RKO (cell line): ENCODE measurements around the gene ENAH.
A peak's percentile ranks its signal among the peaks of the same experiment; 100 is the strongest.
"Not testable (repeated sequence)": the region's sequence is repeated elsewhere in the genome, so short reads cannot be mapped to it uniquely, and the experiment has no call there.

Experiments
- DNase-seq: peaks from one replicate; pipeline ENCODE4 v3.0.0-alpha.2; 2016; ENCODE audit warnings: low spot score

ENAH gene

DNA sequence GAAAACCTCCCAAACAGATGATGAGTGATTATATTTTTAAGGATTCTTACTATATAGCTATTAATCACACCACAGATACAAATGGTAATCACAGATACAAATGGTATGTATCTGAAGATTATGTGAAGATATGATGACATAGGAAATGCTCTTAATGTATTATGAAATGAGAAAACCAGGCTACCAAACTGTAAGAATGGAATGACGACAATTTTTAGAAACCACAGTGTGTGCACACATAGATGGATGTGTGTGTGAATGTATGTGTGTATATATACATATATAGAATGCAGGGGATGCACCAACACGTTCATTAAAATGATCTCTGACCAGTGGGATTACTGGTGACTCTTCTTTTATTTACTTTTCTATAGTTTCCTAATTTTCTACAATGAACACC, 21.5 kb upstream of the ENAH start:
- no peak for DNase-seq

DNA sequence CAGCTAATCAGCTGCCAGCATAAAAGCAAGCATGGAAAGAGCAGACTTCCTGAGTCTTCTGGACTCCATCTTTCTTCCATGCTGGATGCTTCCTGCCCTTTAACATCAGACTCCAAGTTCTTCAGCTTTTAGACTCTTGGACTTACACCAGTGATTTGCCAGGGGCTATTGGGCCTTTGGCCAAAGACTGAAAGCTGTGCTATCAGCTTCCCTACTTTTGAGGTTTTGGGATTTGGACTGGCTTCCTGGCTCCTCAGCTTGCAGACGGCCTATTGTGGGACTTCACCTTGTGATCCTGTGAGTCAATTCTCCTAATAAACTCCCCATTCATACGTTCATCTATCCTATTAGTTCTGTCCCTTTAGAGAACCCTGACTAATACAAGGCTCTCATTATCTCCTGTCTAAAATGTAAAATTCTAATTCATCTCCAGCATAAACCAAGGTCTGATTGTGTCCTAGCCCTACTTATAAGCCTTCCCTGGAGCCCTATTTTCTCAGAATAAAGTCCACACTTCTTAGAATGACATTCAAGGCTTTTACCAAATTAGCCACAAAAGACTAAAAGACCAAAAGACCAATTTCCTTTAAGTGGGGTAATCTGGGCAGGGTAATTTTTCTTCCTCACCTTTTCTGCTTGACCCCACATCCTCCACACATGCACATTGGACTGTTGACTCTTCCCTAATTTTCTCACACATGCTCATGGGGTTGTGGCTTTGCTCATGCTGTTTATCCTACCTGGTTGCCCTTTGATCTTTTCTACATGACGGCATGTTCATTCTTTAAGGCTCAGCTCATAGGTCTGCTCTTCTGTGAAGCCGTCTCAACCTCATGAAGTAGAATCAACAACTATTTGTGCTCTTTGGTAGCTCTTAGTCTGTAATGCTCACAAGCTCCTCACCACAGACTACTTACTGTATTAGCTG, 18.1 kb upstream of the ENAH start:
- no peak for DNase-seq

DNA sequence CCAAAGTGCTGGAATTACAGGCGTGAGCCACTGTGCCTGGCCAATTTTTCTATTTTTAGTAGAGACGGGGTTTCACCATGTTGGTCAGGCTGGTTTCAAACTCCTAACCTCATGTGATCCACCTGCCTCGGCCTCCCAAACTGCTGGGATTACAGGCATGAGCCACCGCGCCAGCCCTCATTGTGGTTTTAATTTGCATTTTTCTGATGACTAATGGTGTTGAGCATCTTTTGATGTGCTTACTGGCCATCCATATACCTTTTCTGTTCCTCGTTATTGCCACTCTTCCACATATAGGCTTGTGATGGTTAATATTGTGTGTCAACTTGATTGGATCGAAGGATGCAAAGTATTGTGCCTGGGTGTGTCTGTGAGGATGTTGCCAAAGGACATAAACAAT, 17.4 kb upstream of the ENAH start:
- no peak for DNase-seq

DNA sequence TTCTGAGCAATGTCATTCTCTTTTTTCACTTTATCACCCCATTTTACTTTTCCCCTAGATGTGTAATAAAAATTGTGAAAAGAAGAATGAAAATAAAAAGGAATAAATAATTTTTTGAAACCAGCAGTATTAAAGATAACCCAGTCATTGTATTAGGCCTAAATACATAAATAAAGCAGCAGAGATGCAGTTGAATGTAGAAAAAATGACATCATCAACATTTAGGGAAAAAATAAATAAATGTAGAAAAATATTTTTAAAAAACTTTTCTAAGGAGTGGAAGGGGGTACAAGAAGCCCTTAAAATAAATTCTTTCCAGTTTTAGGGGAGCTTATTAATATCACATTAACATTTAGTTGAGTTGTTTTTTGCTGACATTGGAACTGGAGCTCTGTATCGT, 15.3 kb upstream of the ENAH start:
- no peak for DNase-seq

DNA sequence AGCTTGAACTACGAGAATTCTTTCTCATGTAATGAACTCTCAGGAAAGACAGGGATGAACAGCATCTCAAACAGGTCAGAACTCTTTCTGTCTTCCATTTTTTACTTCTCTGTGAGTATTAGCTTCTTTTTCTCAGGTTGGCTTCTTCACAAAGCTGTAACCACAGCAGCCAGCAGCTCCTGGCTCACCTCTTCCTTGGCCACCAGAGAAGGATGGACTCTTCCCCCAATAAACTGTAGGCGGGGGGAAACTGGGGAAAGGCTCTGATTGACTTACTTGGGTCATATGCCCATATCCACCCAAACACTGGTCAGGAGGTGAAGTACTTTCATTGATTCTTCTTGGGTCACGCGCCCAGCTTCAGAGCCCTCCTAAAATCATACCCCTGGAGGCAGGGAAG, 14.4 kb upstream of the ENAH start:
- no peak for DNase-seq

DNA sequence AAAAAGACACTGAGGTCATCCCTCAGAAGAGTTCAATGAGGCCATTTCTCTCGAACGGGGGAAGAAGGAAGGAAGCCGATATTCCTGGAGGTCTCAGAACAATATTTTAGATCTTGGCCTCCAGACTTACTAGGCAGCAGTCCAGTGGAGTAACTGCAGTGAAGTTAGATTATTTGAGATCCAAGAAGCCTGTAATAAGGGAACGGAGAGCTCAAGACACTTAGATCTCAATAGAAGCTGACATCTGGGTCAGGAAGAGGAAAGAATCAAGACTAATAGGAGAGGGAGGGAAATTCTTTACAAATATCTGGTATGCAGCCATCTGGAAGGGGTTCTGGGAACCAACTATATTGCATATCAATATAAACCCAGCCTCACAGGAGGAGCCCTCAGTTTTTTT, 13.6 kb upstream of the ENAH start:
- DNase-seq = no peak

DNA sequence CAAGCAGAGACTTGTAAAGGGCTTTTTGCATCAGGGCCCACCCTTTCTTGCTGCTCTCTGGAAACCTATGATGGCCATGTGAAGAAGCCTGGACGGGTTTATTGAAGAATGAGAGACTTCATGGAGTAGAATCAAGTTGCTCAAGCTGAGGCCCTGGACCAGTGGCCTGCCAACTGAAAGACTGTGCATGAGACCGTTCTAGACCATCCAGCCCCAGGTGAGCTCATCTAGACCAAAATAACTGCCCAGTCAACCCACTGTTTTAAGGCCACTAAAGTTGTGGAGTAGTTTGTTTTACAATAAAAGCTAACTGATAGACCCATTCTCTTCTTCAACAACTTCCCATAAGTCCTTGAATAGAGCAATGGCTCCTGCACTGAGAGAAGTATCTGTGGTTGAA, 11.8 kb upstream of the ENAH start:
- DNase-seq = no peak

DNA sequence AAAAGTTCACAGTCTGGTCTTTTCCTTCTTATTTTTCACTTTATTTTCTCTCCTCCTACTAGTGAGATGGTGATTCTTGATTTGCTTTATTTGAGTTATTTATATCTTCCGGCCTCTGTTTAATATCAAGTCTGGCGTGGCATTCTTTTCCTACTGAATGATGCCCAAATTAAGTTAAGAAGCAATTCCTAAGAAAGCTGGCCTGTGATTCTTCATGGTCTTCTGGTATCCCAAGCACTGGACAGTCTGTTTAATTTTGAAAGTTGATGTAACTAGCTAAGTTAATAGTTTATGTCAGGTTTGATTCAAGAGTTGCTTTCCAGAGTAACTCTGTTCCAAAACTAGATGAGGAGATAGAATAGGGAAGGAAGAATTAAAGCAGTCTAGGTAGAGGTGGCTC, 9.2 kb upstream of the ENAH start:
- DNase-seq = no peak

DNA sequence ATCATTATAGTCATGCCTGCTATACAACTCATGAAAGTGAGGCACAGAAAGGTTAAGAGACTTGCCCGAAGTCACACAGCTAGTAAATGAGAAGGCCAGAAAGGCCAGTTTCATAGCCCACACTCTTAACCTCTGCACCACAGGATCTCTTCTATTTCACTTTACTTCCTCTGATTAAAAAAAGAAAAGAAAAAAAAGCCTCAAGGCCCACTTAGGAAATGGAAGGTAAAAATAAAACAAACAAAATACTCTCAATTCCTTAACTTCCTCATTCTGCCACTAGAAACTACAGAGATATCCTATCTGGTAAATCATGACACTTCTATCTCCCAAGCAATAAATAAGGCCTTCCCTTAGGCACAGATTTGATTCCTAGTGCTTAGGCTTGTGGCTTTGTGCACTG, 7.6 kb upstream of the ENAH start:
- DNase-seq = no peak

DNA sequence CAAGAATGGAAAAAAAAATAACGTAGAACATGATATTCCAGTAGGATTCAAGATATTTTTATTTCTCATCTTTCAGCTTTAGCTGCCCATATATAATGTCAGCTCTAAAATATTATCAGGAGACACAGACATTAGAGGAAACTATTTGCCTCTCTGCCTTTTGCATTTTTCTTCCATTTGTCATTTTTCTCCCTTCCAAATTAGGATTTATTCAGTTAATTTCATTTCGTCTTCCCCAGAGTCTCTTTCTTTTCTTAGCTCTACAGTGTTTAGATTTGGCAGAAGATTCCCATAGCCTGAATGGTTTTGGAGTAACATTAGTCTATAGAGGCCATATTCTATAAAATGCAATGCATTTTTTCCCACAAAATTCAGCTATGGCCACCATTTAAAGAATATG, 5.1 kb upstream of the ENAH start:
- no peak for DNase-seq

DNA sequence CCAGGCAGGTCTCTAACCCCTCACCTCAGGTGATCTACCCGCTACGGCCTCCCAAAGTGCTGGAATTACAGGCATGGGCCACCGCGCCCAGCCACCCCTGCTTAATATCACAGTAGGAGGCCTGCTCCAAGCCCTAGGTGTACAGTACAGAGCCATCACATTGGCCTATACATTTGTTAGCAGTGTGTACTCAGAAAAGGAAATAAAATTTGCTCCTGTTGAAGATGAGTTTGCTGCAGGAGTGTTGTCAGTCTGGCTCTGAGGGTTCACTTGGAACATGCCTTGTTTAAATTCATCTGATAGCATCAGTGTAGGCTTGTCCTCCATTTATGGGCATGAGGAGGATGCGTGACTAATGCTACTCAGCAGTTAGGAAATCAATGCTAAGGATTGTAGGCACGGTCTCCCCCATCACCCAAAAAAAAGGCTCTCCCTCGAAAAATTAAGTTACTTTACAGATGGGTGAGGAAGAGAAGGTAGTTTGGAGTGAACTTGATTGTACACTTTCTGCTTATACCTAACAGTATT, 4.6 kb upstream of the ENAH start:
- peak; percentile 35 for DNase-seq

DNA sequence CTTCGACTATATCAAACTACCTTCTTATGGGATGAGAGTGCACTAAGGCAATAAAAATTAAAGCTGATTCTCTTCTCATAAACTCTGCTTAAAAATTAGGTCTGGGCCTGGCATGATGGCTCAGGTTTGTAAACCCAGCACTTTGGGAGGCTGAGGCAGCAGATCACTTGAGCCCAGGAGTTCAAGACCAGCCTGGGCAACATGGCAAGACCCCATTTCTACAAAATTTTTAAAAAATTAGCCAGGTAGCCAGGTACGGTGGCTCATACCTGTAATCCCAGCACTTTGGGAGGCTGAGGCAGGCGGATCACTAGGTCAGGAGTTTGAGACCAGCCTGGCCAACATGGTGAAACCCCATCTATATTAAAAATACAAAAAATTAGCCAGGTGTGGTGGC, 3.3 kb upstream of the ENAH start:
- not testable (repeated sequence) for DNase-seq

DNA sequence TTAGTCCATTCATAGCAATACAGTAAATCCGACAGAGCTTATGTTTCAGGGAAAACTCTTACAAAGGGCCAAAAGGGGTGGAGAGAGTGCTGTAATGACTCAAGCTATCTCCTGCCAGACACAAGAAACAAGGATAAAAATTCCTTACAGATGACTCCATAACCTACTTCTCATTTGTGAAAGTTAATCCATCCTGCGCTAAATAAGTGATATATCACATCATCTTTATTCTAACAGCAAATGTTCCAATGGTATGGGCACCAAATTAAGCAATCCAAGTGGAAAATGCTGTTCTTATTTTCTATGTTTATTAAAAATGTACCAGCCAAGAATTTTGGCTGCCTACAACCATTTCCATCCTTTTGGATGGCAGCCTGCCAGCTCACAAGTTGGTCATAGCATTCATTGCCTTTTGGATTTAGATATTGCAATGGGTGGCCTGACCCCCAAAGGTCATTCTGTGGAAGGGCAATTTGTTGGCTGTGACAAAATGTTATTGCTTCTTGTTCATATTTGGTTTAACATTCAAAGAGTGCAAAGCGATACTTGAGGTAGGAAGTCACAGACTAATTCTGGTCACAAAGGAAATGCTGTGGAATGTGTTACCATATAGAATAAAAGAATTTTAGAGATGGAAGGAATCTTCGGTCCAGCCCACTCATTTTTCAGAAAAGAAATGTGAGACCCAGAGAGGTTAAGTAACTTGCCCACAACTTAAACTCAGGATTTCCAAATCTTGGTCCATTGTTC, 2.8 kb upstream of the ENAH start:
- peak; percentile 92 for DNase-seq

DNA sequence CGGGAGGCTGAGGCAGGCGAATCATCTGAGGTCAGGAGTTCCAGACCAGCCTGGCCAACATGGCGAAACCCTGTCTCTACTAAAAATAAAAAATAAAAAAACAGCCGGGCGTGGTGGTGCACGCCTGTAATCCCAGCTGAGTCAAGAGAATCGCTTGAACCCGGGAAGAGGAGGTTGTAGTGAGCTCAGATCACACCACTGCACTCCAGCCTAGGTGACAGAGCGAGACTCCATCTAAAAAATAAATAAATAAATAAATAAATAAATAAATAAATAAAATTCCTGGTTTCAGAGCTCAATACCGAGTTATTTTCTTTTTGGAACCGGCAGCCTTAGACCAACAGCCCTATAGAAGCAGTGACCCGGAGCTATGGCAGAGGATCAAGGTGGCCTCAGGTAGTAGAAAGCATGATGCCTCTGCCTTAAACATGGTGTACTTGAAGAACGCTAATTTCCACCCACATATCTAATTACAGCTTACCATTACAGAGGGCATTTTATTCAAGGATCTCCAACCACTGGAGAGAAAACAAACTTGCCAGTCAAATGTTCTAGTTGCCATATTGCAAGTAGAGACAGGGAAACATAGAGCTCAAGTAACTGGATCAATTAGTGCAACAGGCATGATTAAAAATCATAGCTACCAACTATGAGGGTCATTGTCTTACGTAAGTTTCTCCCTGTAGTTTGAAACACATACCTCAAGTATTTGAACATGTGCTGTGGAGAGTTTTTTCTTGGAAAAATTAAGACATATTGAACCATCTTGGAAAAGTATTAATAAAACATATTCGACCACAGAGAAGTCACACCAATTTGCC, 2.0 kb upstream of the ENAH start:
- DNase-seq = no peak

DNA sequence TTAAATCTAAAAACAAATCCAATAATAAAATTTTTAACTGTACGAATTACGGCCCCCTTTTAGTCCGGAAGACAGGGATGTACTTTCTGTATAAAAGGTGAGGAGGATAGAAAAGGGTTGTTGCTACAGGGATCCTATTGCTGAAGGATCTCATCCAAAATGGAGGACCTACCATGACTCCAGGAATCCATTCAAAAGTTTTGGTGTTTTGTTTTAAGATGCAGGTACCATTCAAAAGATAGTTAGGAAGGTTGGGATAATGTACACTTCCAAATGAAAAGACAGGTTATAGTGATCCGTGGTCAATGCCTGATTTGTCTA, 1.3 kb upstream of the ENAH start:
- DNase-seq = no peak

DNA sequence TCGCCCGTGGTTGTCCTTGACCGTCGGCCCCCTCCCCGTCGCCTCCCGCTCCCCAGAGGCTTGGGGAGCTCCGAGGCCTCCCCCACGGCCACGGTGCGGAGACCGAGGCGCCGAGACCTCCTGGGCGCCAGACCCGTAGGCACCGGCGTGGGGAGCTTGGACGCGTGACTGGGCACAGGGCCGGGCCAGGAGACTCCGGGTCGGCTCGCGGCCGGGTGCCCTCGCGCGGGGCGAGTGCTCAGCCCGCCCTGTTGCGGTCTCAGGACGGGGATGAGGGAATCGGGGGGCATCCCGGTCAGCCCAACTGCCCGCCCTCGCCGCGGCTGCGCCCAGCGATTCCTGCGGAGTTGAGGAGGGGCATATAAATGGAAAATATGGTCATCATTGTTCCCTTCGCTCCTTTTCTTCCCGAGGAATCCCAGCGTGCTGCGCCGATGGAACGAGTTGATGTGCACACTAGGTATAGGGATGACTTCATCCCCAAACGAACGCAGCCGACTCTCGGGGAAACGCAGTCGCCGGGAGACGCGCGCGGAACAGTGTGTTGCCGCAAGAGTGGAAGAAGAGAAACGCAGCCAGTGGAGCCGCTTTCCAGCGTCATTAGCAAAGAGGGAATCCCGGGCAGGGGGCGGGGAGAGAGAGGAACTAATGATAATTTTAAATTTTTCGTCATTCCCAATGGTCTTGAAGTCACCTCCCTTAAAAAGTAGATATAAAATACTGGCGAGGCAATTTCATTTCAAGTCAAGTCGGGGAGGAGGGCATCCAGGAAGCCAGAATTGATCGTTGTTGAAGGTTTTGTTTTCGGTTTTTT, 747 bp upstream of the ENAH start:
- DNase-seq = peak; percentile 13

DNA sequence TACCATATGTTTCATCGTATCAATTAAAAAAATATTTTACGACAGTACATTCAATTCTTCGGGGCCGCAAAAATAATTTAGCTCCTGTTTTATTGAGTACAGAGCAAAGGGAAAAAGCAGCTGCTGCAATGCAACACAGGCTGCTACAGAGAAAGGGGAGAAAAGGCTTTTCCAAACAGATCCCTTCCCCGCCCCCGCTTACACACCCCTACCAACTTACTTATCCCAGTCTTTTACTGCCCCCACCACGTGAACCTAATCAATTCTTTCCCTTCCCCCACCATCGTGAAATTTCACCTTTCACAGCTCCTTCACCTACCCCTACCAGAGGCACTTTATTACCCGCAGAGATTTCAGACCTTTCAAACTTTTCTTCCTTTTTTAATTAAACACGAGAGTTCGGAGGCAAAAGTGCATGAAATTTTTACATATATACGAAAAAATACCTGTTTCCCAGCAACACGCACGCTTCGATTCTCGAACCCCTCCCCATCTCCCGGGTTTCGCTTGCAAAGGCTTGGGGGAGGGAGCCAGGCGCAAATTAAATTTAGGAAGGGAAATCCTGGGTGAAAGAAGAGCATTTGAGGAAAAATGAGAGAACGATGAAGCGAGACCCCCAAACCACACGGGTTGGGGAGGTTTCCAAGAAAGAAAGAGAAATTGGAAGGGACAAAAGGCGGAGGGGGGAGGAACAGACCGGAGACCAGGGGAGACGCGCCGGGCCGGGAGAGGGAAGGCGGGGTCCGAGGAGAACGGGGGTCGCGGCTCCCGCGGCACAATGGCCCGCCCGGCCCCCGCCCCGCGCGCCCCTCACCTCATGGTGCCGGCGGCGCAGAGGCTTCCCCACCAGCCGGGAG, 823 bp downstream of the ENAH start:
- no peak for DNase-seq

DNA sequence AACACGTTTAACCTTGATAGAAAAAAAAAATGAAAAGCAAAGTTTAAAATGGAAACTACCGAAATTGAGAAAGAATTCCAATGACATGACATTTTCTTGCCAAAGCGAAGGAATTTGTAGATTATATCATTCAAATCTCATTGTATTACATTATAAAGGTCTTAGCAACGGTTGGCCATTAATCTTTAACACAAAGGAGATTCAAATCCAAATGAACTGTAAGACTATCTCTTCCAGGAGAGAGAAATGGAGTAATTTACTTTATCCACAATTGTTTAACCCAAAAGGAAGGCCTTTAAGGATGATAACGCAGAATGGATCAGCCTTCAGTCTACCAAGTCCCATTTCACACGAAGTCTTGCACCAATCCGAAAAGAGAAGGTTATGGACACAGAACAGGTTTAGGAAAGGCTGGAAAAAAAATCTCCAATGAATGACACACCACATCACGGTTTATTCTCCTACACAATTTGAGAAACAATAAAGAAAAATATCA, 1.5 kb downstream of the ENAH start:
- DNase-seq = no peak

DNA sequence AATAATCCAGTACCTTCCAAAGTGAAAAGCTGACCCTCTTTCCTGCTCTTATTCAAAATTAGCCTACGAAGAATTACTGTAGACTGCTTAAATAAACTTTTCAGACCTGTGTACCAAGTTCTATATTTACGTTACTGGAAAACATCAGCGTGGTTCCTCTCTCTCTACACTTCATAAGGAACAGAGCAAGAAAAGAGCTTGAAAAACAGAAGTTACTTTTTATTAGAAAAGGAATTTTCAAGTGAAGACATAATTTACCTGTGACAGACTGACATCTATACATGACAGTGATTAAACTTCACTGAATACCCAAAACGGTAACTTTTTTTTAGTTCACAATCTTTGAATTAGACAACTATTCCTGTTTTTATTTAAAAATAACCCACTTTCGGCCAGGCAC, 2.7 kb downstream of the ENAH start:
- DNase-seq = no peak

DNA sequence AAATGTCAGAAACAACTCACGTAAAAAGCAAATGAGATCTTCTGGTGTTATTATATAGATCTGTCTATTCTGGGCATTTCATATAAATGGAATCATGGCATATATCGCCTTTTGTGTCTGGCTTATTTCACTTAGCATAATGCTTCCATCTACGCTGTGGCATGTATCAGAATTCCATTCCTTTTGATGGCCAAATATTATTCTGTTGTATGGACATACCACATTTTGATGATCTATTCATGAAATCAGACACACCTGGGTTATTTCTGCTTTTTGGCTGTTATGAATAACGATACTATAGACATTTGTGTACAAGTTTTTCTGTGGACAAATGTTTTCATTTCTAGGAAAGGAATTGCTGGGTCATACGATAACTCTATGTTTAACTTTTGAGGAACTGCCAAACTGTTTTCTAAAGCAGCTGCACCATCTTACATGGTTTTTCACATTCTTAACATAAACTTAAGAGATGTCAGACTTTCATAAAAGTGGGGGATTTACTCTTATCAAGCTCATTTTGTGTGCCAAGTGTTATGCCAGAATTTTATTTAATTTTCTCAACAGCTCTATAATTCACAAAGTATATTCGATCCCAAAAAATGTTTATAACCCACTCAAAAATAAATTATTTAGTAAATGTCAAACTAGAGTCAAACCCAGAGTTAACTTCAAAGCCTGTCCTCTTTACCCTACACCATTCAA, 7.6 kb downstream of the ENAH start:
- DNase-seq = no peak
